Activated B cell treated with CpG ODN at 0.5 μM for 24 hours (primary cell): ENCODE results near the gene ASPRV1. TPM values are rescaled to one million over a fixed set of nuclear protein-coding genes. Genes with fewer than 3 reads are reported as not detected.

Experiments used
- ATAC-seq: fragments of 200-7000 bp; cut with Tn5 transposase; one replicate; pipeline ENCODE4 v1.10.0; 2021; ENCODE audit warnings: low read depth, mild to moderate bottlenecking, moderate library complexity
- CTCF ChIA-PET: fragments of 350-600 bp; sonication (Branson Sonifier 250); formaldehyde crosslinking; loops from one replicate; lab custom pipeline; 2021; ENCODE audit warnings: antibody characterized with exemption; lab: Charles Lee
- POLR2A ChIA-PET: fragments of 350-600 bp; sonication (Branson Sonifier 250); formaldehyde crosslinking; loops from one replicate; lab custom pipeline; 2021; ENCODE audit warnings: antibody characterized with exemption; lab: Charles Lee
- DNase-seq: peaks from one replicate; pipeline ENCODE4 v3.0.0; 2022
- H3K27ac Mint-ChIP-seq: one replicate; pipeline ENCODE4 v1.8.0; 2020; ENCODE audit warnings: mixed read lengths
- H3K27me3 Mint-ChIP-seq: one replicate; pipeline ENCODE4 v1.8.0; 2021; ENCODE audit warnings: mixed read lengths
- H3K36me3 Mint-ChIP-seq: one replicate; pipeline ENCODE4 v1.8.0; 2021; ENCODE audit warnings: low read depth, mixed read lengths
- H3K4me1 Mint-ChIP-seq: one replicate; pipeline ENCODE4 v1.8.0; 2021; ENCODE audit warnings: mixed read lengths
- H3K4me3 Mint-ChIP-seq: one replicate; pipeline ENCODE4 v1.8.0; 2020; ENCODE audit warnings: mild to moderate bottlenecking, mixed read lengths
- H3K9me3 Mint-ChIP-seq: one replicate; pipeline ENCODE4 v1.8.0; 2020; ENCODE audit warnings: mixed read lengths
- intact Hi-C: fragments of 100-400 bp; cut with micrococcal nuclease; formaldehyde crosslinking; loops from one replicate; pipeline ENCODE4 v1.15.1; 2024
- total RNA-seq: library from RNA; stranded (reverse); gene quantifications from 2 replicates; pipeline ENCODE4 v1.2.3, GENCODE V29; 2022
- TF ChIP-seq, protein P1 (sequence below): fragments of 200-600 bp; IDR thresholded peaks from one replicate; pipeline ENCODE4 v1.8.0; 2022; ENCODE audit warnings: antibody characterized with exemption, mild to moderate bottlenecking

Gene ASPRV1
- total RNA-seq, 1 donor from 2014 or later = 0.47 TPM

DNA sequence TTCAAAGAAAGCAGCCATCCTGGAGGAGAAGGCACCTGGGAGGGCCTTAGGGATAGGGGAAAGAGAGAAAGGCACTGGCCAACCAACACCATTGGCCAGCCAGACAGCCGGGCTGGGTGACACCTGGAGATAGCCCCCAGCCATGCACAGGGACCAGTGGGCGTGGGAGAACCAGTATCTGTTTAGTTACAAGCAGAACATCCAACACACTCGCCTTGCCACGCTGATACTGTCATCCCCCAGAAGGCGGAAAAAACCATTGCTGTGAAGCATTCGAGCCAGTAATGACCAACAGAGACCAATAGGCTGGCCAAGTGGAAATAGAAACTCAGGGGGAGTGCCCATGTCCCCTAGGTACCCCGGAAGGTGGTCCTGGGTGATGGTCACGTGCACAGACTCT is 15.5 kb downstream of the ASPRV1 start:
- ATAC-seq (no peak), DNase-seq (no peak)
- intact Hi-C loops = no loop called here
- Mint-ChIP-seq H3K27ac (no peak overlapping the region), H3K4me3 (no peak overlapping the region), H3K27me3 (peaks cover 2% of the 10 kb centered on the region), H3K4me1 (peaks cover 7% of the 10 kb centered on the region), H3K36me3 (peaks cover 24% of the 10 kb centered on the region), H3K9me3 (no peaks in the 10 kb centered on the region)
- TF ChIP-seq, protein P1, sequence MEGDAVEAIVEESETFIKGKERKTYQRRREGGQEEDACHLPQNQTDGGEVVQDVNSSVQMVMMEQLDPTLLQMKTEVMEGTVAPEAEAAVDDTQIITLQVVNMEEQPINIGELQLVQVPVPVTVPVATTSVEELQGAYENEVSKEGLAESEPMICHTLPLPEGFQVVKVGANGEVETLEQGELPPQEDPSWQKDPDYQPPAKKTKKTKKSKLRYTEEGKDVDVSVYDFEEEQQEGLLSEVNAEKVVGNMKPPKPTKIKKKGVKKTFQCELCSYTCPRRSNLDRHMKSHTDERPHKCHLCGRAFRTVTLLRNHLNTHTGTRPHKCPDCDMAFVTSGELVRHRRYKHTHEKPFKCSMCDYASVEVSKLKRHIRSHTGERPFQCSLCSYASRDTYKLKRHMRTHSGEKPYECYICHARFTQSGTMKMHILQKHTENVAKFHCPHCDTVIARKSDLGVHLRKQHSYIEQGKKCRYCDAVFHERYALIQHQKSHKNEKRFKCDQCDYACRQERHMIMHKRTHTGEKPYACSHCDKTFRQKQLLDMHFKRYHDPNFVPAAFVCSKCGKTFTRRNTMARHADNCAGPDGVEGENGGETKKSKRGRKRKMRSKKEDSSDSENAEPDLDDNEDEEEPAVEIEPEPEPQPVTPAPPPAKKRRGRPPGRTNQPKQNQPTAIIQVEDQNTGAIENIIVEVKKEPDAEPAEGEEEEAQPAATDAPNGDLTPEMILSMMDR = no peak
- CTCF ChIA-PET = no interaction called here
- POLR2A ChIA-PET = interaction anchor here (0.6 kb wide), 1 partner anchor 1120 kb away, joined by 5 read pairs; no protein-coding TSS in a partner anchor

DNA sequence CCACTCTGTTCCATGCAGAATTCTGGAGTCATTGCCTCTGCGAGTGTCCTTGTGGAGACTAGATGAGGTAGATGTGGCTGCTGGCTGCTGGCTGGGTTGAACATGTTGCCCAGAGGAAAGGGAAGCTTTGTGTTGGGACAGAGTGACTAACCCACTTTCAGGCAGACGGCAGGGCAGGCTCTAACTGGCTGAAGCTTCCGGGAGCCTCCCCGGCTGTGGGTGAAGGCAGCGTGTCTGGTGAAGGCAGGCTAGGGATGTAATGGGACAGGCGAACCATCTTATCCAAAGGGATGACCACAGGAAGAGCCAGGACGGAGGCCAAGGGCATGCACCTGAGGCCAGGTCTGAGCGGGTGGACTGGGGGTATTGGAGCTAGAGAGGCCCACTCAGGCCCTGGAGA is 16.0 kb downstream of the ASPRV1 start:
- H3K4me3 Mint-ChIP-seq = no peak overlapping the region
- no peaks in the 10 kb centered on the region for H3K9me3 Mint-ChIP-seq
- ChIA-PET POLR2A (no interaction called here), CTCF (no interaction called here)
- peaks cover 2% of the 10 kb centered on the region for H3K27me3 Mint-ChIP-seq
- H3K36me3 Mint-ChIP-seq = peaks cover 28% of the 10 kb centered on the region
- intact Hi-C loops = no loop called here
- peaks cover 7% of the 10 kb centered on the region for H3K4me1 Mint-ChIP-seq
- DNase-seq (no peak), ATAC-seq (no peak)
- TF ChIP-seq, protein P1 = no peak
- H3K27ac Mint-ChIP-seq = no peak overlapping the region

- POLR2A ChIA-PET = no interaction called here
- Mint-ChIP-seq H3K36me3 (peaks cover 35% of the 10 kb centered on the region), H3K9me3 (no peaks in the 10 kb centered on the region), H3K4me1 (peaks cover 7% of the 10 kb centered on the region), H3K27ac (no peak overlapping the region), H3K4me3 (no peak overlapping the region), H3K27me3 (peaks cover 2% of the 10 kb centered on the region)
- ATAC-seq (no peak), DNase-seq (no peak)
- TF ChIP-seq, protein P1 = no peak
- CTCF ChIA-PET = no interaction called here
- intact Hi-C loops = no loop called here
Observed at GRCh38 chr2:69944756-69945155, 16.7 kb downstream of the ASPRV1 start.

DNA sequence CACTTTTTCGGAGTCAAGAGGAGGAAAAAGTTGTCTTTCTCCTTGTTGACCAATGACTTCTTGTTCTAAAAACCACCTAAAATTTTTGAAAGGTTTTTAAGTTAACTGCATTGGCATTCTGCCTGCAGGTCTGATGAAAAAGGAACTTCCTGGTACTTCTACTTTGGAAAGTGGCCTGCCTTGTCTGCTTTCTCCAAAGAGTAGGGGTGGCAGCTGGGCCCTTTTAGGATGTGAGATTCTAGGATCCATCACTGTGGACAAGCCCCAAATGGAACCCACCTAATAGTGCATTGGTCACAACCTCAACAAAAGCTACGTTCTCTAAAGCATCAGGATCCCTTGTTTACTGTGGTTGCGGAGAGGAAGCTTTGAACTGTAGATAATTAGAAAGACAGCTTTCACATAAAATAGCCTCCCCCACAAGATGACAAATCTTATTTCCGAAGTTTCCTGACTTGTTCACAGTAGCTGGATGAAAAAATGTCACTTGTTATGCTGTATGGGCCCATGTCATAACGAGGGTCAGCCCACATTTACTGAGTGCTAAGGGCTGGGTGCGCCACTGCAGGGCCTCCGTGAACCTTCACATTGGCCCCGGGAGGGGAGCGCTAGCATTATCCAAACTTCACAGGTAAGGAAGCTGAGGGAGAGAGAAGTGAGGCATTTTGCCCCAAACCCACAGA is 17.4 kb downstream of the ASPRV1 start:
- H3K27ac Mint-ChIP-seq = no peak overlapping the region
- H3K4me3 Mint-ChIP-seq = no peak overlapping the region
- intact Hi-C loops = no loop called here
- DNase-seq (no peak), ATAC-seq (no peak)
- peaks cover 2% of the 10 kb centered on the region for H3K27me3 Mint-ChIP-seq
- peaks cover 42% of the 10 kb centered on the region for H3K36me3 Mint-ChIP-seq
- TF ChIP-seq, protein P1 = no peak
- H3K9me3 Mint-ChIP-seq = no peaks in the 10 kb centered on the region
- ChIA-PET POLR2A (interaction anchor here (0.6 kb wide), 1 partner anchor 51 kb away, joined by 5 read pairs; no protein-coding TSS in a partner anchor), CTCF (no interaction called here)
- H3K4me1 Mint-ChIP-seq = peaks cover 7% of the 10 kb centered on the region

- H3K27me3 Mint-ChIP-seq = peaks cover 2% of the 10 kb centered on the region
- peaks cover 7% of the 10 kb centered on the region for H3K4me1 Mint-ChIP-seq
- ChIA-PET POLR2A (interaction anchor here (0.6 kb wide), 1 partner anchor 52 kb away, joined by 5 read pairs; no protein-coding TSS in a partner anchor), CTCF (no interaction called here)
- ATAC-seq = no peak
- no peak overlapping the region for H3K27ac Mint-ChIP-seq
- no peaks in the 10 kb centered on the region for H3K9me3 Mint-ChIP-seq
- peaks cover 50% of the 10 kb centered on the region for H3K36me3 Mint-ChIP-seq
- no peak overlapping the region for H3K4me3 Mint-ChIP-seq
- intact Hi-C loops = no loop called here
- DNase-seq = no peak
- TF ChIP-seq, protein P1 = no peak
Observed at GRCh38 chr2:69943000-69943842, 18.2 kb downstream of the ASPRV1 start.
